Lower leg skin (tissue), 3 donors: ENCODE results near the gene TMEM187.

Experiments used
- CTCF ChIP-seq, 3 donors: fragments of 450-650 bp; IDR thresholded peaks; one replicate each; pipeline ENCODE4 v1.5.1; 2016; ENCODE audit warnings: antibody characterized with exemption in 3 of 3, mild to moderate bottlenecking in 3 of 3, moderate library complexity in 2 of 3
- POLR2A ChIP-seq, 2 donors: fragments of 450-650 bp; IDR thresholded peaks; one replicate each; pipeline ENCODE4 v1.6.1; 2016 to 2017; ENCODE audit warnings: antibody characterized with exemption in 2 of 2, mild to moderate bottlenecking in 1 of 2, moderate library complexity in 1 of 2

GRCh38 chrX:153948002-153948466 is 24.5 kb upstream of the TMEM187 start:
- TF ChIP-seq CTCF (IDR thresholded peaks at IDR 0.05) (no peak), POLR2A (IDR thresholded peaks at IDR 0.05) (no peak)
